Measurements from ENCODE around the gene RALB. TPM values are rescaled to one million over a fixed set of nuclear protein-coding genes. Genes with fewer than 3 reads are reported as not detected.

Gene RALB
- total RNA-seq, 2 donors from 2014 or later = 71.8 to 93.4 TPM

- intact Hi-C loops (cut with DNase I) = no loop called here
- no peak overlapping the region for H3K4me3 ChIP-seq
Observed at GRCh38 chr2:120322329-120322728, 69.7 kb downstream of the RALB start.

GRCh38 chr2:120323214-120323613 lies 70.6 kb downstream of the RALB start:
- Histone ChIP-seq H3K4me3 (no peak overlapping the region), H3K9ac (ENCODE audit: low read depth in 2 of 2, low read length in 2 of 2) (no peak overlapping the region), H3K27ac (no peak overlapping the region), H3K4me1 (no peaks in the 10 kb centered on the region), H3K36me3 (no peaks in the 10 kb centered on the region), H3K27me3 (no peaks in the 10 kb centered on the region), H3K9me3 (no peaks in the 10 kb centered on the region)
- no peak for TF ChIP-seq CTCF (IDR thresholded peaks at IDR 0.05)
- DNase-seq = no peak
- intact Hi-C loops (cut with DNase I) = no loop called here

More at GRCh38 chr2:120322329-120322728, 69.7 kb downstream of the RALB start:
- no peaks in the 10 kb centered on the region for H3K27me3 ChIP-seq
- DNase-seq = no peak
- no peaks in the 10 kb centered on the region for H3K9me3 ChIP-seq
- no peaks in the 10 kb centered on the region for H3K4me1 ChIP-seq
- H3K27ac ChIP-seq = no peak overlapping the region
- no peaks in the 10 kb centered on the region for H3K36me3 ChIP-seq
- H3K9ac ChIP-seq (ENCODE audit: low read depth in 2 of 2, low read length in 2 of 2) = no peak overlapping the region
- no peak for TF ChIP-seq CTCF (IDR thresholded peaks at IDR 0.05)

- TF ChIP-seq CTCF (IDR thresholded peaks at IDR 0.05) = no peak
- intact Hi-C loops (cut with DNase I) = no loop called here
- H3K9me3 ChIP-seq = no peaks in the 10 kb centered on the region
- DNase-seq = no peak
- H3K4me3 ChIP-seq = no peak overlapping the region
- no peaks in the 10 kb centered on the region for H3K27me3 ChIP-seq
- H3K9ac ChIP-seq (ENCODE audit: low read depth in 2 of 2, low read length in 2 of 2) = no peak overlapping the region
- H3K4me1 ChIP-seq = no peaks in the 10 kb centered on the region
- no peaks in the 10 kb centered on the region for H3K36me3 ChIP-seq
- no peak overlapping the region for H3K27ac ChIP-seq
Observed at GRCh38 chr2:120323807-120324399, 71.3 kb downstream of the RALB start.

GRCh38 chr2:120324933-120325332 lies 72.3 kb downstream of the RALB start:
- DNase-seq = no peak
- H3K4me3 ChIP-seq = no peak overlapping the region

GRCh38 chr2:120326066-120326465 lies 73.4 kb downstream of the RALB start:
- Histone ChIP-seq H3K4me1 (no peaks in the 10 kb centered on the region), H3K9me3 (no peaks in the 10 kb centered on the region), H3K27me3 (no peaks in the 10 kb centered on the region), H3K27ac (no peak overlapping the region), H3K9ac (ENCODE audit: low read depth in 2 of 2, low read length in 2 of 2) (no peak overlapping the region), H3K36me3 (no peaks in the 10 kb centered on the region), H3K4me3 (no peak overlapping the region)
- no peak for TF ChIP-seq CTCF (IDR thresholded peaks at IDR 0.05)
- no peak for DNase-seq
- intact Hi-C loops (cut with DNase I) = no loop called here

More at GRCh38 chr2:120324933-120325332, 72.3 kb downstream of the RALB start:
- Histone ChIP-seq H3K4me1 (no peaks in the 10 kb centered on the region), H3K27me3 (no peaks in the 10 kb centered on the region), H3K9me3 (no peaks in the 10 kb centered on the region), H3K36me3 (no peaks in the 10 kb centered on the region), H3K9ac (ENCODE audit: low read depth in 2 of 2, low read length in 2 of 2) (no peak overlapping the region), H3K27ac (no peak overlapping the region)
- intact Hi-C loops (cut with DNase I) = no loop called here
- TF ChIP-seq CTCF (IDR thresholded peaks at IDR 0.05) = no peak
